HG03342 (cell line): Measurements from ENCODE around the gene GTPBP10.

Experiments
- ATAC-seq: cut with Tn5 transposase; IDR thresholded peaks from one replicate; pipeline ENCODE4 v1.9.1; 2021; ENCODE audit warnings: mild to moderate bottlenecking, moderate library complexity; ENCODE audit not compliant: unreplicated experiment

GTPBP10 gene

DNA sequence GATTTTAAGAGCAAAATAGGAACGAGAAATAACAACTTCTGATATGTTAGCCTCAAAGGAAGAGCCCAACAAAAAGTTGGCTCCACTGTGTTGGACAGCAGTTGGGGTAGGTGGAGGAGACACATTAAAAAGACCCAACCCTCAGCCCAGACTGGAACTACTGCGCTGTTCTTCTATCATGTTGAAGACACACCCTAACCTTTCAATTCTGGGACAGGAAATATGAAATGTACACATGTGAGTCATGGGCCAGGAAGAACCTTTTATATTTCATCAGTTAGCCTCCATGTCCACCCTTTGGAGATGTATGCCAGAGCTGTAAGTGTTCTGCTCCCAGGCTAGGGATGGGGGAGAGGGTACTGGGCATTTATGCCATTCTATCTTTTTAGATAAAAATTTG lies 78.9 kb downstream of the GTPBP10 start:
- ATAC-seq = no peak

DNA sequence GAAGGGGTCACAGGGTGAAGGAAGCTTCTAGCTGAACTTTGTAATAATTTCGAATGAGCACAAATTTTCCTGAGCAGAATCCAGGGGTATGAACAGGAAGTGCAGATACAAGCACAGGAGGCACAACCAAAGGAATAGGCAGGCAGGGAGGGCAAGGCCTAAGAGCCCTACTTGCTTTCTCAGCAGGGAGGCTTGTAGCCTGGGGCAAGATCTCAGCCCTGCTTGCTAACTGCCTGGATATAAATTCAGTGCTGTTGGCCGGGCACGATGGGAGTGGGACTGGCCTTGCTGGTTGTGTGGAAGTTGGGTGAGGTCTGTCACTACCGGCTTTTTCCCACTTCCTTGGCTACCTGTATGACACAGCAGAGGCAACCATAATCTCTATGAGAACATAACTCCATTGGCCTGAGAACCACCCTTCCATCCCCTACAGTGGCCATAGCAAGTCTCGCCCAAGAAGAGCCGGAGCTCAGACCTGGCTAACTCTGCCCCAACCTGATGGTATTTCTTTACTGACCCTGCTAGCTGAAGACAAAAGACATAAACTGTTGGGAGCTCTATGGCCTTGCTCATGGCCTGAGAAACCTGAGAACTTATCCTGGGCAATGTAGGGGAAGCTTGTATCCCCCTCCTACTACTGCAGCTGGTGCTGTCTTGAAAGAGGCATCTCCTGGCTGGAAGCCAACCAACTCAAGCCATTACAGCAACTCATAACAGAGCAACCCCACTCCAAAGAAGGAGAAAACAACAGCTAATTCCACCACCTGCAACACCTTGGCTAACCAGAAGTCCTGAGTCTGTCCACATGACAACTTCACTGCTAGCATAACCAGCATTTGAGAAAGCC lies 84.3 kb downstream of the GTPBP10 start:
- ATAC-seq = no peak

DNA sequence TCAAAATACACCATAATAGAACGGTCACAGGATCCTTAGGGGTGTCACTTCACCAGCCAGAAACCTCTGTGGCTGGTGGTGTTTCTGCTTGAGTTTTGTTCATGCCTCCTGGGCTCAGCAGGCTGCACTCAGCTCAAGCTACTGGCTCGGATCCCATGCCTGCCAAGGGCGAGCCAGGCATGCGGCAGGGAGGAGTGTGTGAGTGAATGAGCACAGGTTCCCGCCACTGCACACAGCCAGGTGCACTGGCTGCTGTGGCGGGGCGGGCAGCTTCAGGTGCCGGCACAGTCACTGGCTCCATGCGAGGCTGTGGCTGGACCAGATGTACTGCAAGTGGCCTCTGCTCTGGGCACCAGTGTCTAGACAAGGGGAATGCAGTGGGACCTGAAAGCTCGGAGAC lies 86.2 kb downstream of the GTPBP10 start:
- ATAC-seq = no peak

DNA sequence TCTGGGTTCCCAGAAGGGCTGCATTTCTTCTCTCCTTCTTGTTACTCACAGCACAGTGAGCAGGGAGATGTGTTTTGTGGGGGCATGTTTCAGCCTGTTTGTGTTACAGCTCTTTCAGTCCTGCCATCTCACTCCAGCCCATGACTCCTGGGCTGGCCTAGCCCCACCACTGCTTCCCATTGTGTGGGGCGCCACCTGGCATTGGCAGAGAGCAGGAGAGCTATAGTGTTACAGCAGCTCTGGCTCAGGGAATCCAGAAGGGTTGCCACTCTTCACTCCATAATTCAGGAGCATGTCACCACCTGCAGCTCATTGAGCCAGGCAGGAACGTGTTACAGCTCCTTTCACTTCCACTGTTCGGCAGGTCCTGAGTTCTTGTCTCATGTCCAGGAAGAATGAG lies 86.7 kb downstream of the GTPBP10 start:
- ATAC-seq = no peak
